HG03280 (cell line): ENCODE measurements around the gene FAIM.
"Not testable (repeated sequence)": the region's sequence is repeated elsewhere in the genome, so short reads cannot be mapped to it uniquely, and the experiment has no call there.

Experiments
- ATAC-seq: cut with Tn5 transposase; IDR thresholded peaks from one replicate; pipeline ENCODE4 v1.9.1; 2021; ENCODE audit warnings: mild to moderate bottlenecking, moderate library complexity; ENCODE audit not compliant: unreplicated experiment

FAIM gene, protein sequence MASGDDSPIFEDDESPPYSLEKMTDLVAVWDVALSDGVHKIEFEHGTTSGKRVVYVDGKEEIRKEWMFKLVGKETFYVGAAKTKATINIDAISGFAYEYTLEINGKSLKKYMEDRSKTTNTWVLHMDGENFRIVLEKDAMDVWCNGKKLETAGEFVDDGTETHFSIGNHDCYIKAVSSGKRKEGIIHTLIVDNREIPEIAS

GRCh38 chr3:138608322-138609135 lies at the start of gene FAIM:
FAIM (plus strand) TSS chr3:138608771; CDS start chr3:138619727, 10,956 bp downstream.
- ATAC-seq, result peak; percentile 67

GRCh38 chr3:138559134-138559533 lies 49.4 kb upstream of the FAIM start:
- ATAC-seq, result no peak

DNA sequence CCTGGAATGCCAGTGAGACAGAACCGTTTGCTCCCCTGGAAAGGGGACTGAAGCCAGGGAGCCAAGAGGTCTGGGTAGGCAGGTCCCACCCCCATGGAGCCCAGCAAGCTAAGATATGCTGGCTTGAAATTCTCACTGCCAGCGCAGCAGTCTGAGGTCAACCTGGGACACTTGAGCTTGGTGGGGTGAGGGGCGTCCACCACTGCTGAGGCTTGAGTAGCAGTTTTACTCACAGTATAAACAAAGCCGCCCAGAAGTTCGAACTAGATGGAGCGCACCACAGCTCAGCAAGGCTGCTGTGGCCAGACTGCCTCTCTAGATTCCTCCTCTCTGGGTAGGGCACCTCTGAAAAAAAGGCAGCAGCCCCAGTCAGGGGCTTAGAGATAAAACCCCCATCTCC lies 48.1 kb upstream of the FAIM start:
- ATAC-seq, result no peak

DNA sequence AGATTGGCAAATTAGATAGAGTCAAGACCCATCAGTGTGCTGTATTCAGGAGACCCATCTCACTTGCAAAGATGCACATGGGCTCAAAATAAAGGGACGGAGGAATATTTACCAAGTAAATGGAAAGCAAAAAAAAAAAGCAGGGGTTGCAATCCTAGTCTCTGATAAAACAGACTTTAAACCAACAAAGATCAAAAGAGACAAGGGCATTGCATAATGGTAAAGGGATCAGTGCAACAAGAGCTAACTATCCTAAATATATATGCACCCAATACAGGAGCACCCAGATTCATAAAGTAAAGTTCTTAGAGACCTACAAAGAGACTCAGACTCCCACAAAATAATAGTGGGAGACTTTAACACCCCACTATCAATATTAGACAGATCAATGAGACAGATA lies 45.7 kb upstream of the FAIM start:
- ATAC-seq, result not testable (repeated sequence)

DNA sequence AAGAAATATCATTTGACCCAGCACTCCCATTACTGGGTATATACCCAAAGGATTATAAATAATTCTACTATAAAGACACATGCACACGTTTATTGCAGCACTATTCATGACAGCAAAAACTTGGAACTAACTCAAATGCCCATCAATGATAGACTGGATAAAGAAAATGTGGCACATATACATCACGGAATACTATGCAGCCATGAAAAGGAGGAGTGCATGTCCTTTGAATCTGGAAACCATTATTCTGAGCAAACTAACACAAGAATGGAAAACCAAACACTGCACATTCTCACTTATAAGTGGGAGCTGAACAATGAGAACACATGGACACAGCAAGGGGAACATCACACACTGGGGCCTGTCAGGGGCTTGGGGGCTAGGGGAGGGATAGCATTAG lies 42.3 kb upstream of the FAIM start:
- not testable (repeated sequence) for ATAC-seq

GRCh38 chr3:138567403-138567802 lies 41.2 kb upstream of the FAIM start:
- ATAC-seq, result no peak

GRCh38 chr3:138569090-138569489 lies 39.5 kb upstream of the FAIM start:
- no peak for ATAC-seq

DNA sequence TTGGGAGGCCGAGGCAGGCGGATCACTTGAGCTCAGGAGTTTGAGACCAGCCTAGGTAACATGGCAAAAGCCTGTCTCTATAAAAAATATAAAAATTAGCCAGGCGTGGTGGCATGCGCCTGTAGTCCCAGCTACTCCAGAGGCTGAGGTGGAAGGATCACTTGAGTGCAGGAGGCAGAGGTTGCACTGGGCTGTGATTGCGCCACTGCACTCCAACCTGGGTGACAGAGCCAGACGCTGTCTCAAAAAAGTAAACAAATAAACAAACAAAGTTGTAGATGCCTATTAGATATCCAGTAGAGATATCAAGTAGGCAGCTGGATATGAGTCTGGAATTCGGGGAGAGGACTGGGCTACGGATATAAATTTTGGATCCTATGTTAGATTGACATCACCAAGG lies 38.9 kb upstream of the FAIM start:
- not testable (repeated sequence) for ATAC-seq

DNA sequence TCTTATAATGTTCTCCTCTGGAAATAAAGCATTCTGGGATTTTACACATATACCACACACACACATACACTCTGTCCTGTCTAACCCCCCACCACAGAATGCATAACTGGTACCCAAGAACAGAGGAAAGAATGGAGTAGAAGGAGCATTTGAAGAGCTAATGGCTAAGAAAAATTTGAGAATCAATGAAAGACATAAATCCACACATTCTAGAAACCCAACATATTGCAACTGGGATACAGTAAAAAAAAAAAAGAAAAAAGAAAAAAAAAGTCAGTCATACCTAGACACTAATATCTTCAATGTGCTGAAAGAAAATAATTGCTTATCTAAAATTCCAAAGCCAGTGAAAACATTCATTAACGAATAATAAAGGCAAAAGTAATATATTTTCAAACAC lies 35.4 kb upstream of the FAIM start:
- ATAC-seq, result no peak

DNA sequence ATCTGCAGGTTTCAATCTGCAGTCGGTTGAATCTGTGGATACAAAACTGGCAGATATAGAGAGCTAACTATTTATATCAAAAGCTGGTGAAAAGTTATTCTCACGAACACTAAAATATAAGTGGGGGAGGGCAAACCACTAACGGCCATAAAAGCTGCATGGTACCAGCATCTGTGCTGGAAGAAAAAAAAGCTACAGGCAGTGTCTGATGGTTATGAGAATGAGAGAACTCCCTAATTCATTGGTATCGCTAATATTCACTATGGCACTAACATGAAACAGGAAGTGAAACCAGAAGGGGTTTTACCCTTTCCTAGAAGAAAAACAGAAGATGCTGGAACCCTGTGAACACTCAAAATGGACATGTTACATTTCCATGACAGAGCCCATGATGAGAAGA lies 30.4 kb upstream of the FAIM start:
- peak; percentile 69 for ATAC-seq

DNA sequence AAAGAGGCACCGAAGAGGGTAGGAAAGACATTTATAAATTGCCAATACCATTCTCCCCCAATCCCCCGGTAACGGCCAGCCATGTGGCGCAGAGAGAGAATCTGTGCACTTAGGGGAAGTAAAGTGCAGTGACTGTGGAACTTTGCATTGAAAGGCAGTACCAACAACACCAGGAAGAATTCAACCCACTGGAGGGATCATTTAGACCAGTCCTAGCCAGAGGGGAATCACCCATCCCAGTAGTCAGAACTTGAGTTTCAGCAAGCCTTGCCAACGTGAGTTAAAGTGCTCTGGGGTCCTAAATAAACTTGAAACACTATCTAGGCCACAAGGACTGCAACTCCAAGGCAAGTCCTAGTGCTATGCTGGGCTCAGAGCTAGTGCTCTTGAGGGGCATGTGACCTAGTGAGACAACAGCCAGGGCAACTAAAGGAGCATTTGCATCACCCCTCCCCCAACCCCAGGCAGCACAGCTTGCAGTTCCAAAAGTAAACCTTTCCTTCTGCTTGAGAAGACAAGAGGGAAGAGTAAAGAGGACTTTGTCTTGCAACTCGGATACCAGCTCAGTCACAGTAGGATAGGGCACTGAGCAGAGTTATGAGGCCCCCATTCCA lies 29.5 kb upstream of the FAIM start:
- ATAC-seq, result no peak

DNA sequence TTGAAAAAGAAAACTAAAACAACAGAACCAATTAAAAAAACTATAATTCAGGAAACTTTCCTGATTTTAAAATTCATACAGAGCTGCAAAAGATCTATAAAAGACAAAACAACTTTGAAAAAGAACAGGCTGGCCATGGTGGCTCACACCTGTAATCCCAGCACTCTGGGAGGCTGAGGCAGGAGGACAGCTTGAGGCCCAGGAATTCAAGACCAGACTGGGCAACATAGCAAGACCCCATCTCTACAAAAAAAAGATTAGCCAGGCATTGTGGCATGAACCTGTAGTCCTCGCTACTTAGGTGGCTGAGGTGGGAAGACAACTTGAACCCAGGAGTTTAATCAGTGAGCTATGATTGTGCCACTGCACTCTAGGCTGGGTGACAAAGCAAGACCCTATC lies 21.2 kb upstream of the FAIM start:
- ATAC-seq, result no peak

DNA sequence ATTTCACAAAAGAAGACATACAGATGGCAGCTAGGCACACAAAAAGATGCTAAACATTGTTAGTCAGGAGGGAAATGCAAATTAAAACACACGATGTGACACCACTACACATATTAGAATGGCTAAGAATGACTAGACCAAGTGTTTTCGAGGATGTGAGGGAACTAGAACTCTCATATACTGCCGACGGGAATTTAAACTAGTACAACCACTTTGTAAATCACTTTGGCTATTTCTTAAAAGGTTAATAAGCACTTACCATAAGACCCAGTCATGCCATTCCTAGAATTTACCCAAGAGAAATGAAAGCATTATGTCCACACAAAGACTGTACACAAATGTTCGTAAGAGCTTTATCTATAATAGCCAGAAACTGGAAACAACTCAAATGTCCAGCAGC lies 20.1 kb upstream of the FAIM start:
- no peak for ATAC-seq

DNA sequence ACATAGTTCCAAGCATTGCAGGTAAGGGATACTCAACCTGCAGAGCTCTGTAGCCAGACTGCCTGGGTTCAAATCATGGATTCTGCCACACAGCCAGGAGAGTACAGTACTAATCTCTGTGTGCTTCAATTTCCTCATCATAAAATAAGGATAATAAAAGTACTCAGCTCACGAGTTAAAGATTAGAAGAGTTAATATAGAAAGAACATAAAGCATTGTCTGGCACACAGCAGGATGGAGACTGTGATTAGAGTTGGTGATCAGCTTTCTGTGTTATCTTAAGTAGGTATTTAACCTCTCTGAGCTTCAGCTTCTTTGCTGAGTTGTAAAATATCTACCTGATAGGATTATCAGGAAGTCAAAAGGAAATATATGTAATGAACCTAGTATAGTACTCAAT lies 17.2 kb upstream of the FAIM start:
- no peak for ATAC-seq

DNA sequence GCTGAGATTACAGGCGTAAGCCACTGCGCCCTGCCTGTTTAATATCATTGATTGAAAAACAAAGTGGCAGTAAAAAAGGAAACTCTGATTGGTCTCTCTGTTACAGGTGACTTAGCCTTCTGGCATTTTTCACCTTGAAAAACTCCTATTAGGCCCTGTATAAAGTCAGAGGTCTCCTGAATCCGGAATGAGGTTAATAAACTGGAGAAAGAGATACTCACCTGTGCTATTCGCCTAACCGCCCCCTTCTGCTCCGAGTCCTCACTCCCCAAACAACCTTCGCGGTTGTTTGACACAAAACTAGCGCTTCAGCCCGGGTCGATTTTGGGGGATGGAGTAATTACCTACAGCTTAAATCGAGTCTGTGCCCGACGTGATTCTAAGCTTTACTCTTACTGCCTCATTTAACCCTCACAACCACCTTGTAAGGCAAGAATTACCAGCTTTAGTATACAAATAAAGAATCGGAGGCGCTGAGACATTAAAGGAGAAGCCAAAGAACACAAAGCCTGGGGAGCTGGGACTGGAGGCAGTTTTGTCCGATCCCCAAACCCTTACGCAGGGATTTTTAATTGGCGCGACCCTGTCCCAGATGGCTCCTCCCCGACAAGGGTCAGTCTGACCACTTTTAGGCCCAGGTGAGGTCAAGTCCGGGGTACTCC lies 15.0 kb upstream of the FAIM start:
- ATAC-seq, result no peak

GRCh38 chr3:138594150-138594934 lies 14.2 kb upstream of the FAIM start, which contains the start of gene CEP70:
CEP70 (minus strand) TSS chr3:138594260; CDS start chr3:138572927, 21,333 bp downstream.
- peak; percentile 88 for ATAC-seq

- peak; percentile 11 for ATAC-seq
Measured at GRCh38 chr3:138594935-138595610, 13.5 kb upstream of the FAIM start.

DNA sequence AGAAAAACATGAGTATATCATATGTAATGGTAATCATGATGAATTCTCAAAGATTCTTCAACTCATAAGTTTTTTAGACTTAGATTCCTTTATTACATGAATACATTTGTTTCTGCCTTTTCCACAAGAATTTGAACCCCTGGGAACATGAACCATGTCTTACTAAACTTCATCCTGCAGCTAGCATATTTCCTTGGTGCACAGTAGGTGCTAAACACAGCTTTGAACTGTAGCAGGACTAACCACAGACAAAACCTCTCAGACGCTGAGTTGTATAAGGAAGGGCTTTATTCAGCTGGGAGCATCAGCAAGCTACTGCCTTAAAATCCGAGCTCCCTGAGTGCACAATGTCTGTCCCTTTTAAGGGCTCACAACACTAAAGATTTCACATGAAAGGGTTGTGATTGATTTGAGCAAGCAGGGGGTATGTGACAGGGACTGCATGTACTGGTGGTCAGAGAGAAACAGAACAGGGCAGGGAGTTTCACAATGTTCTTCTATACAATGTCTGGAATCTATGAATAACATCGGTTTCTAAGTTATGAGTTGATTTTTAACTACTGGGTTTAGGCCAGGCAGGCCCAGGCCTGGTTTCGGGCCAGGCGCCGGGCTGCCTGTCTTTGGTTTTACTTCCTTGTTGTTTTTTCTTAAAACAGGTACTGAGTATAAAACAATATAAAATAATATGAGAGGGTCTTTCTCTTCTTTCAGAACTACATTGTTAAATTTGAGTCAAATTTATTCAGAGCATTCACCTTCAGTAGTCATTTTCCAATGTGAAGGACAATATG lies 11.2 kb upstream of the FAIM start:
- ATAC-seq, result not testable (repeated sequence)

GRCh38 chr3:138598534-138598933 lies 10.0 kb upstream of the FAIM start:
- no peak for ATAC-seq
